Right atrium auricular region (tissue), 2 donors: Measurements from ENCODE around the gene TRAF3. TPM values are rescaled to one million over a fixed set of nuclear protein-coding genes. Genes with fewer than 3 reads are reported as not detected.

Source experiments
- DNase-seq: peaks from one replicate; pipeline ENCODE4 v3.0.0-alpha.2; 2019; ENCODE audit warnings: low spot score
- H3K27ac ChIP-seq, 2 donors: fragments of 200-600 bp; sonication (generic); 1 replicate in 1 of 2; 2 replicates in 1 of 2; pipeline ENCODE4 v1.5.1; 2016 to 2019
- H3K27me3 ChIP-seq, 2 donors: fragments of 200-600 bp; sonication (generic); one replicate each; pipeline versions ENCODE4 v1.5.1 to v1.6.0; 2017 to 2019
- H3K36me3 ChIP-seq: fragments of 200-600 bp; sonication (generic); one replicate; pipeline ENCODE4 v1.5.1; 2016
- H3K4me1 ChIP-seq, 2 donors: fragments of 200-600 bp; sonication (generic); one replicate each; pipeline versions ENCODE4 v1.5.1 to v1.6.0; 2017 to 2019
- H3K4me3 ChIP-seq, 2 donors: fragments of 200-600 bp; sonication (generic); 1 replicate in 1 of 2; 2 replicates in 1 of 2; pipeline ENCODE4 v1.5.1; 2017 to 2019; ENCODE audit warnings: mild to moderate bottlenecking in 1 of 2, moderate library complexity in 1 of 2
- H3K9me3 ChIP-seq, 2 donors: fragments of 200-600 bp; sonication (generic); one replicate each; pipeline ENCODE4 v1.5.1; 2019
- total RNA-seq, 2 donors: library from RNA; depleted of rRNA; stranded (reverse); fragments of >200 nt; gene quantifications; one replicate each; pipeline ENCODE4 v1.1.0, GENCODE V29; 2016
- TF ChIP-seq, protein P1 (sequence below), 2 donors: fragments of 200-600 bp; sonication (generic); IDR thresholded peaks; one replicate each; pipeline ENCODE4 v1.5.1; 2019; ENCODE audit warnings: antibody characterized with exemption in 2 of 2

TRAF3 gene
- total RNA-seq, 2 donors from 2014 or later: 9.1 to 10.0 TPM

DNA sequence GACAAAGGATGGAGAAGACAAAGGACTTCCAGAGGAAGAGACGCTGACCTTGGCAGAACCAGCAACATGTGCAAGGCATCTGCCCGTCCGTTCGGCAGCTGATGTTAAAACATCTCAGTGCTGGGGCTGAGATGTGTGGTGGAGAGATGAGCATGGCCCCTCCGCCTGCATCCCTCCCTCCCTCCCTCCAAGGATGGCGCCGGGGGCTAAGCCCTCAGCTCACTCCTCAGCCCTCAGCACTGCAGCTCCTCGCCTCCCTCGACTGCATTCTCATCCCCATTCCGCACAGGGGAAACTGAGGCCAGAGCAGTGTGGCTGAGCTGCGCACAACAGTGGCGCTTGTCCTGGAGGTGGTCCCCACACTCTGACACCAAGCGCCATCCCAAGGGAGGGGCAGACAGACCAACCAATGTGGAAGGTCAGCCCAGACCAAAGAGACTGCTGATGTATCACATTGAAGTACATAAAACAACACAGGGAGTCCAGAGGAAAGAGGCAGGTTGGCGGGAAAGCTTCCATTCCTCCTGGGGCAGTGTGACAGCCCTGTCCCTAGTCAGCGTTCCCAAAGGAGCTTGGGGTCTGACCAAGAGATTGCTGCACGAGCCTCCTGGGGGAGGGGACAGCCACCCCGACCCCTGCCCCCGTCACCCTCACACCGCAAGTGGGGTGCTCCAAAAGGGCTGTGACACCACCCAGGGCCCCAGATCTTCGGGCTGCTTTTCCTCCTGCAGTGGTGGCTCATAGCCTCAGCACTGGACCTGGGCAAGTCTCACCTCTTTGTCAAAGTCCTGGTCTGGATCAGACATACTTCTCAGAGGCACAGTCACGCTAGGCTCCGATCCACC is 160.3 kb downstream of the TRAF3 start:
- TF ChIP-seq, protein P1, sequence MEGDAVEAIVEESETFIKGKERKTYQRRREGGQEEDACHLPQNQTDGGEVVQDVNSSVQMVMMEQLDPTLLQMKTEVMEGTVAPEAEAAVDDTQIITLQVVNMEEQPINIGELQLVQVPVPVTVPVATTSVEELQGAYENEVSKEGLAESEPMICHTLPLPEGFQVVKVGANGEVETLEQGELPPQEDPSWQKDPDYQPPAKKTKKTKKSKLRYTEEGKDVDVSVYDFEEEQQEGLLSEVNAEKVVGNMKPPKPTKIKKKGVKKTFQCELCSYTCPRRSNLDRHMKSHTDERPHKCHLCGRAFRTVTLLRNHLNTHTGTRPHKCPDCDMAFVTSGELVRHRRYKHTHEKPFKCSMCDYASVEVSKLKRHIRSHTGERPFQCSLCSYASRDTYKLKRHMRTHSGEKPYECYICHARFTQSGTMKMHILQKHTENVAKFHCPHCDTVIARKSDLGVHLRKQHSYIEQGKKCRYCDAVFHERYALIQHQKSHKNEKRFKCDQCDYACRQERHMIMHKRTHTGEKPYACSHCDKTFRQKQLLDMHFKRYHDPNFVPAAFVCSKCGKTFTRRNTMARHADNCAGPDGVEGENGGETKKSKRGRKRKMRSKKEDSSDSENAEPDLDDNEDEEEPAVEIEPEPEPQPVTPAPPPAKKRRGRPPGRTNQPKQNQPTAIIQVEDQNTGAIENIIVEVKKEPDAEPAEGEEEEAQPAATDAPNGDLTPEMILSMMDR (IDR thresholded peaks at IDR 0.05): no peak
- H3K27me3 ChIP-seq: no peaks in the 10 kb centered on the region
- no peaks in the 10 kb centered on the region for H3K9me3 ChIP-seq
- no peak for DNase-seq
- H3K4me3 ChIP-seq: no peak overlapping the region
- H3K36me3 ChIP-seq: peaks cover 62% of the 10 kb centered on the region
- no peak overlapping the region for H3K27ac ChIP-seq
- H3K4me1 ChIP-seq: peaks cover 0 to 13% of the 10 kb centered on the region in 2 donors

DNA sequence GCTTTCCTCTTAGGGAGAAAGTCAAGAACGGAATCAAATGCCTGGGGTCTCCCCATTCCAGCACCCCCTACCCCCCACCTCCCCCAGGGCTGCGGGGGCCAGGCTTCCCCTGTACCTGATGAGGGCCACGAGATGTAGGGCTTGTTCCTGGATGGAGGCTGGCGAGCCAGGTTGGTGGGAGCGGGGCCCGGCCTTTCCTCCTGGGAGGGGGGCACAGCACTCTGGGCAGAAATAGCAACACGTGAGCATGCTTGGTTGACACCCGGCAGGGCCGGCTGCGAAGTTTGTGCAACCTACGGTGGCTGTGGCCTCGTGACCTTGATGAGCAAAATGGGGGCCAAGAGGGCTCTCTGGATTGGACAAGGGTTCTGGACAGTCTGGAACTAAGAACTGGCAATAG is 160.9 kb downstream of the TRAF3 start:
- Histone ChIP-seq H3K36me3 (peaks cover 64% of the 10 kb centered on the region), H3K9me3 (no peaks in the 10 kb centered on the region), H3K4me1 (peaks cover 0 to 13% of the 10 kb centered on the region in 2 donors), H3K27me3 (no peaks in the 10 kb centered on the region), H3K4me3 (no peak overlapping the region), H3K27ac (no peak overlapping the region)
- TF ChIP-seq, protein P1 (IDR thresholded peaks at IDR 0.05): no peak
- no peak for DNase-seq

DNA sequence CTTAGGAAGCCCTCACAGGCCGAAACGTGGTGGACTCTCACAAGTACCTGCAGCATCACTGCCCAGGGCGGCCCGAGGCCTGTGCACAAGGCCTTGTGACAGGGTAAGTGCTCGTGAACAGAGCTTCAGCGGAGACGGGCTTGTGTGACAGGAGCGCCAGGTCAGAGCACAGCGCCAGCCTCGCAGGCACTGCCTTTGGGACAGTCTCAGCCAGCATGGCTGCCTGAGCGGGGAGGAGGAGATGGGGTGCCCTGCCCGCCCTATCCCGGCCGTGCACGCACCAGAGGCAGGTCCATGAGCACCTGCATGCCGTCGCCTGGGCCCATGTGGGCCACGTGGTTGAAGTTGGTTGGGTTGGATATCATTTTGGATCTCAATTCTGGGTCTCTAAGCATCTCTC is 162.1 kb downstream of the TRAF3 start:
- H3K36me3 ChIP-seq: peaks cover 68% of the 10 kb centered on the region
- TF ChIP-seq, protein P1 (IDR thresholded peaks at IDR 0.05): no peak

DNA sequence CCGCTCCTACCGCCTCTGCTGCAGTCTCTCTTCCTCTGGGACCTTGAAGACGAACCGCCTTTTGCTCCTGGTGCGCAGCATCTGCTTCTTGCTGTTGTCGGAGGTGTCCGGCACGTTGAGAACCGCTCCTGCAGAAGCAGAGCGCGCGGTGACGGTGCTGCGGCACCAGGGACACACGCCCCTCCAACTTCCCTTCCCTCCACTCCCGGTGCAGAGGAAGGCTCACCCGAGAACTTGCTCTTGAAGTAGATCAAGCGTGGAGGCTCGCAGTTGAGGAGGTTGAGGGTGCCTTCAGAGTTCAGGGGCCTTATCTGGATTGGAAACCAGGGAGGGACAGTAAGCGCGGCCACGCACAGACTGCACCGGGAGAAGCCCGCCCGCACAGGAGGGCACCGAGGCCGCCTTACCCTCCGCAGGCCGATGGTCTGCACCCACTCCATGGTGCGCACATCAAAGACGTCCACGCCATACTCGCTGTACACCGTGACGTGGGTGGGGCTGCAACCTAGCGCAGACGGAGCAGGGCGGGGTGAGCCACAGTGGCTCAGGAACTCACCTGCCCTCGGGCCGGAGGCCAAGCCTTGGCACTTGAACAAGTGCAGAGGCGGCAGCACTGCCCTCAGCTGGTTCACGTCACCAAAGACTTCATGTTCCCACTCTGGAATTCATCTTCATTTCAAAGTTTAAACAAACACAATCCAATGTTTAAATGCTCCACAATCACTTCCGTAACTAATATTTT is 162.7 kb downstream of the TRAF3 start:
- H3K4me1 ChIP-seq: peaks cover 0 to 13% of the 10 kb centered on the region in 2 donors
- no peaks in the 10 kb centered on the region for H3K9me3 ChIP-seq
- no peak overlapping the region for H3K27ac ChIP-seq
- H3K4me3 ChIP-seq: no peak overlapping the region
- DNase-seq: no peak
- TF ChIP-seq, protein P1 (IDR thresholded peaks at IDR 0.05): no peak
- peaks cover 75% of the 10 kb centered on the region for H3K36me3 ChIP-seq
- no peaks in the 10 kb centered on the region for H3K27me3 ChIP-seq

More for the DNA sequence above, 162.1 kb downstream of the TRAF3 start:
- Histone ChIP-seq H3K9me3 (no peaks in the 10 kb centered on the region), H3K27me3 (no peaks in the 10 kb centered on the region), H3K4me3 (no peak overlapping the region), H3K4me1 (peaks cover 0 to 13% of the 10 kb centered on the region in 2 donors), H3K27ac (no peak overlapping the region)
- DNase-seq: no peak

DNA sequence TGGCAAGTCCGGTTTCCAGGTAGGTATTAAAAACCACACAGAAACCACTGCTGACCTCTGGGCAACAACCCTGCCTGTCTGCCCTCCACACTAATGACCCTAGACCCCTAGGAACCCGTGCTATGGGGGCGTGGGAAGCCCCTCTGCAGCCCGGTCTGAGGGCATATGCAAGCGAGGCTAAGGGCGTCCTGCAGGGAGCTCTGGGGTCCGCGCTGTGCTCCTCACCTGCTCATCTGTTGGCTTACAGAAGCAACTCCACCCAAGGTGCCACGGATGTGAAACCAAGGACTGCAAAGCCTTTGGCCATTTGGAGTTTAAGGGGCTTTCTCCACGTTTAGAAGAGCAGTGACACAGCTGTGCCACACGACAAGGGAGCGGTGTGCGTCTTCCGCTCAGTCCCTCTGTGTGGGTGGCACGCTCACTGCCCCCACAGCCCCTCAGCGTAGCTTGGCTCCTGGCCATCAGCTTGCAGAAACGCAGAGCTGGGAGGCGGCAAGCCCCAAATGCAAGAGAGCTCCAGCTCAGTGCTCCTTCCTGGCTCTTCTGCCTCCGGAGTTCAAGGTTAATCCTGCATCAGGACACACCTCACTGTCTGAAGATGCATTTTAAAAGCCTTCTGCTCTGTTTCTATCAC is 163.6 kb downstream of the TRAF3 start:
- Histone ChIP-seq H3K27ac (no peak overlapping the region), H3K4me1 (peaks cover 0 to 13% of the 10 kb centered on the region in 2 donors), H3K27me3 (no peaks in the 10 kb centered on the region), H3K36me3 (peaks cover 83% of the 10 kb centered on the region), H3K4me3 (no peak overlapping the region), H3K9me3 (no peaks in the 10 kb centered on the region)
- no peak for DNase-seq
- TF ChIP-seq, protein P1 (IDR thresholded peaks at IDR 0.05): no peak
